ENCODE measurements around the gene SORBS1.

DNA sequence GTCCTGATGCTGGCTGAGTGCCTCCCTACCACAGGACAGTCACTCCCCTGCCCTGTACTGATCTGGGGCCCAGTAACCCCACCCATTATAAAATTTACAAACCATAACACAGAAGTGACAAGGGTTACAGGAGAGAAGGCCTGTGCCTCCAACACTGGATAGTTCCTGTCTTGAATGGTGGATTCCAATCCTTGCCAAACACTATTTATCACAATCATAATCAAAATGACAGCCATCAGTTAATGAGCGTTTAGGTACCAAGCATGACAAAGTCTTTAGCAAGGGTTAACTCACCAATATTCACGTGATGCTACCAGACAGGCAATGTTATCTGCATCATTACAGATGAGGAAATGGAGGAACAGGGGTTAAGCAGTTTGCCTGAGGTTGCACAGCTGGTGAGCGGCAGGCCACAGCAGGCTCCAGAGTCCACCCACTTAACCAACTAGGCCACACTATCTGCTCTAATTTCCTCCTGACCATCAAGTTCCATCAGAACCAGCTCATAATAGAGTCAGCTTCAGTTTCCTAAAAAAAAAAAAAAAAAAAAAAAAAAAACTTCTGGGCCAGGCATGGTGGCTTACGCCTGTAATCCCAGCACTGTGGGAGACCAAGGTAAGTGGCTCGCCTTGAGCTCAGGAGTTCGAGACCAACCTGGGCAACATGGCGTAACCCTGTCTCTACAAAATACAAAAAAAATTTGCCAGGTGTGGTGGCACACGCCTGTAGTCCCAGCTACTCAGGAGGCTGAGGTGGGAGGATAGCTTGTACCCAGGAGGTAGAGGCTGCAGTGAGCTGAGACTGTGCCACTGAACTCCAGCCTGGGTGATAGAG lies 284.6 kb downstream of the SORBS1 start:
- TF ChIP-seq POLR2A (IDR thresholded peaks at IDR 0.05; ENCODE audit: low read length) (no peak), GATA1 (IDR thresholded peaks at IDR 0.05; ENCODE audit: low read depth, low read length) (no peak)
